Ishikawa (cell line): Measurements from ENCODE around the gene APBA2.

Experiments
- CEBPB ChIP-seq: IDR thresholded peaks from 2 replicates; pipeline ENCODE4 v1.6.1; 2012
- EGR1 ChIP-seq: IDR thresholded peaks from 2 replicates; pipeline ENCODE4 v1.6.1; 2012
- EP300 ChIP-seq: IDR thresholded peaks from 2 replicates; pipeline ENCODE4 v1.6.1; 2012; ENCODE audit warnings: borderline replicate concordance
- RAD21 ChIP-seq: IDR thresholded peaks from 2 replicates; pipeline ENCODE4 v1.6.1; 2012; ENCODE audit warnings: low read depth
- TAF1 ChIP-seq: IDR thresholded peaks from 2 replicates; pipeline ENCODE4 v1.6.1; 2012; ENCODE audit warnings: low read depth, mild to moderate bottlenecking
- TCF12 ChIP-seq: IDR thresholded peaks from 2 replicates; pipeline ENCODE4 v1.6.1; 2012; ENCODE audit warnings: low read depth
- YY1 ChIP-seq: IDR thresholded peaks from 2 replicates; pipeline ENCODE4 v1.6.1; 2012; ENCODE audit warnings: low read depth

GRCh38 chr15:29109762-29110161, 224.0 kb downstream of the APBA2 start:
- TF ChIP-seq EGR1 = no peak
- no peak for TF ChIP-seq TAF1
- TF ChIP-seq TCF12 = no peak
- no peak for TF ChIP-seq RAD21
- no peak for TF ChIP-seq YY1
- TF ChIP-seq CEBPB = no peak
- no peak for TF ChIP-seq EP300
